T47D (cell line): ENCODE results near the gene SRRM2.
A peak's percentile ranks its signal among the peaks of the same experiment; 100 is the strongest.
"Not testable (repeated sequence)": the region's sequence is repeated elsewhere in the genome, so short reads cannot be mapped to it uniquely, and the experiment has no call there.

Source experiments
- DNase-seq, 2 experiments: peaks; one replicate each; pipeline versions ENCODE4 v3.0.0 to v3.0.0-alpha.2; 2011 to 2012; ENCODE audit warnings: low read depth in 1 of 2, low spot score in 1 of 2
- JUND ChIP-seq: IDR thresholded peaks from 2 replicates; pipeline ENCODE4 v1.6.1; 2012; ENCODE audit warnings: low read depth
- in situ Hi-C: cut with HindIII; loops from 2 replicates; pipeline ENCODE4 v1.10.0; 2016; ENCODE audit warnings: low sequenced_read_pairs, low pct_unique_long_range_greater_than_20kb

The SRRM2 gene

DNA sequence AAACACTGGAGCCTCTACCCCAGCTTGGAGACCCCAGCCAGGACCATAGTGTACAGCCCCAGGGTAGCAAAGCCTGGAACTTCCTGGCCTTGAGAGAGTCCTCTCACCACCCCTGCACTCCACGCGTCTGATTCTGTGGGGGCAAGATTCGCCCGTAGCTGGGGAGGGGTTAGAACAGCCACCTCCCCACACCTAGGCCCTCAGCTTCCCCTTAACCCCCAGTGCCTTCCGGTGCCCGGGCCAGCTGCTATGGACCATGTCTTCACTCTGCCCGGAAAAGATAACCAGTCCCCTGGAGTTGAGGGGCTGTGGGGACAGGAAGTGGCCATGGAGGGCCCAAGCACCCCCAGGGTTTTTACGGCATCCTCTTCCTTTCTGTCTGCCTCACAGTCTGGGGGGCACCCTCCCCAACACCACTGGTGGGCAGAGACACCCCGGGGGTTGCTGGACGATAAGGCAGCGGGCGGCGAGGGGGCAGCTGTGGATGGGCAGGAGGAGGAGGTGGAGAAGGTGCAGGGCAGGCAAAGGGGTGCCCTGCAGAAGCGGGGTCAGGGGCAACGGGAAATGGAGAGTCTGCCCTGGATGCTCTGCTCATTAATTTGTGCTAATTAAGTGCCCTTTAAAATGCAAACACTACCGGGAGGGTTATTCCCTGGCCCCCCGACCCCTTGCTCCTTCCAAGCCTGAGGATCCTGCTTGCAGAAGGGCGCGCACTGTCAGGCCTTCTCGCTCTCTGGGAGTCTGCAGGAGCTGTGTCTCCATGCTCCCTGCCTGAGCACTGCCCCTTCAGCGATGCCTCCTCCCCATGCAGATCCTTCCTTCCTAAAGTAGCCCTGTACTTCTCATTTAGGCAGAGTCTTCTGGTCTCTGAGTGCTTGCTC is 34.8 kb upstream of the SRRM2 start:
- no peak for DNase-seq
- in situ Hi-C loops, result no loop called here
- TF ChIP-seq JUND, result no peak

- DNase-seq, result peak; percentile 90 to 96
- no peak for TF ChIP-seq JUND
Measured at GRCh38 chr16:2719328-2720063, 32.9 kb upstream of the SRRM2 start.

GRCh38 chr16:2720064-2720457 is 32.4 kb upstream of the SRRM2 start, which contains the start of gene PRSS27:
TSS of gene PRSS27 (minus strand) at chr16:2720224. CDS start at chr16:2720160, 64 bp downstream.
- TF ChIP-seq JUND, result no peak
- DNase-seq, result peak in 1 of 2 experiments; percentile 75
- in situ Hi-C loops, result no loop called here

More at GRCh38 chr16:2719328-2720063, 32.9 kb upstream of the SRRM2 start:
- in situ Hi-C loops, result no loop called here

- TF ChIP-seq JUND, result no peak
- DNase-seq, result peak; percentile 82 to 94
- in situ Hi-C loops, result no loop called here
Measured at GRCh38 chr16:2720719-2721633, 31.5 kb upstream of the SRRM2 start.

- DNase-seq, in situ Hi-C loops: not testable (repeated sequence)
Measured at GRCh38 chr16:2721634-2722173, 30.7 kb upstream of the SRRM2 start.

DNA sequence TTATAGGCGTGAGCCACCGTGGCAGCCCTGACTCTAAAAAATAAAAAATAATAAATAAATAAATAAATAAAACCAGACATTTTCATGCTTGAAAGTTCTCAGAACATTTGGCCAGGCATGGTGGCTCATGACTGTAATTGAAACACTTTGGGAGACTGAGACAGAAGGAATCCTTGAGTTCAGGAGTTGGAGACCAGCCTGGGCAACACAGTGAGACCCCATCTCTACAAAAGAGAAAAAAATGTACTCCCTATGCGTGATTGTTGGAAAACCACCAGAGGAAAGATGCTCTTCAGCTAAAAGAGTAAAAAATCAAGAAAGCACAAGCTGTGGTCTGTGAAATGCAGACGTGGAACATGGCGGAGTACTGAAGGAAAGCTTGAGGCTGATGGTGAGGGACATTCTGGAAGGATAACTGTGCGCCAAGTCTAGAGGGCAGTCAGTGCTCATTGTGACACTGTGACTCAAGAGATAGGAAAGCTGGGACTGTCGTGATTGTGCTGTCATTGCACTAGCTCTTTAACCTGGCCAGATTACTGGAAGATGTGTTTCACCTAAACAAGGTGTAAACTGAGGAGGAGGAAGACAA is 28.3 kb upstream of the SRRM2 start:
- no peak for DNase-seq
- no peak for TF ChIP-seq JUND
- in situ Hi-C loops, result no loop called here

GRCh38 chr16:2724816-2725348 is 27.6 kb upstream of the SRRM2 start:
- in situ Hi-C loops, result no loop called here
- DNase-seq, result no peak
- no peak for TF ChIP-seq JUND

DNA sequence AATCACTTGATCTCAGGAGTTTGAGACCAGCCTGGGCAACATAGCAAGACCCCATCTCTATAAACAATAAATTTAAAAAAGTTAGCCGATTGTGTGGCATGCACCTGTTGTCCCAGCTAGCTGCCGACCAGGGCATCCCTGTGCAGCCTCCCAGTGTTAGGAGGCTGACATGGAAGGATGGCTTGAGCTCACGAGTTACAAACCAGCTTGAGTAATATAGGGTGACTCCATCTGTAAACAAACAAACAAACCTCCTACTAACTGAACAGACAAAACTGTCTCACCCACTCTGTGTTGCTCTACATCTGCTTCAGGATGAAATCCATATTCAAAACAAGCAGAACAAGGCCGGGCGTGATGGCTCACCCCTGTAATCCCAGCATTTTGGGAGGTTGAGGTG is 25.5 kb upstream of the SRRM2 start:
- no peak for TF ChIP-seq JUND
- in situ Hi-C loops, result no loop called here
- DNase-seq, result no peak

DNA sequence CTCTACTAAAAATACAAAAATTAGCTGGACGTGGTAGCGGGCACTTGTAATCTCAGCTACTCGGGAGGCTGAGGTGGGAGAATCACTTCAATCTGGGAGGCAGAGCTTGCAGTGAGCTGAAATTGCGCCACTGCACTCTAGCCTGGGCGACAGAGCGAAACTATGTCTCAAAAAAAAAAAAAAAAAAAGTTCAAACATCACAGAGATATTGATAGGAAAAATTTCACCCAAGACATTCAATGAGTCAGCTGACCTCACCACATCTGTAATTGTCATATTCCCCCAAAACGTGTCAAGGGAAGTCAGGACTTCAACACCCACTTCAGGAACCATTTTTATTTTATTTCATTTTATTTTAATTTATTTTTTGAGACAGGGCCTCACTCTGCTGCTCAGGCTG is 24.4 kb upstream of the SRRM2 start:
- in situ Hi-C loops, result no loop called here
- no peak for DNase-seq
- no peak for TF ChIP-seq JUND

- TF ChIP-seq JUND, result no peak
- DNase-seq, result no peak
- in situ Hi-C loops, result no loop called here
Measured at GRCh38 chr16:2734844-2735515, 17.5 kb upstream of the SRRM2 start.
